Muscle layer of colon (tissue), 2 donors: ENCODE data around the gene HNRNPA1.
"Not testable (repeated sequence)": the region's sequence is repeated elsewhere in the genome, so short reads cannot be mapped to it uniquely, and the experiment has no call there.

Experiments used
- H3K27ac ChIP-seq: one replicate; pipeline ENCODE4 v1.7.0; 2013; ENCODE audit warnings: low read depth, mild to moderate bottlenecking, low read length, moderate library complexity
- H3K27me3 ChIP-seq, 2 donors: one replicate each; pipeline ENCODE4 v1.7.0; 2013; ENCODE audit warnings: low read length in 2 of 2, mild to moderate bottlenecking in 2 of 2; ENCODE audit not compliant: insufficient read depth in 2 of 2, control insufficient read depth in 1 of 2
- H3K36me3 ChIP-seq: one replicate; pipeline ENCODE4 v1.7.0; 2013; ENCODE audit warnings: mild to moderate bottlenecking, low read length; ENCODE audit not compliant: insufficient read depth
- H3K4me1 ChIP-seq: one replicate; pipeline ENCODE4 v1.7.0; 2013; ENCODE audit warnings: mild to moderate bottlenecking, low read length; ENCODE audit not compliant: insufficient read depth
- H3K4me3 ChIP-seq, 2 donors: one replicate each; pipeline ENCODE4 v1.7.0; 2013; ENCODE audit warnings: low read length in 2 of 2, low read depth in 1 of 2, mild to moderate bottlenecking in 1 of 2, moderate library complexity in 1 of 2
- H3K9ac ChIP-seq: one replicate; pipeline ENCODE4 v1.7.0; 2013; ENCODE audit warnings: low read length
- H3K9me3 ChIP-seq: one replicate; pipeline ENCODE4 v1.7.0; 2013; ENCODE audit warnings: mild to moderate bottlenecking, low read length
- donor health status: abdominal sarcoma.
- donor health status: Adenocarcinoma of cecum.

The HNRNPA1 gene

GRCh38 chr12:54277823-54278276 lies 2.7 kb upstream of the HNRNPA1 start:
- Histone ChIP-seq H3K9ac (peak overlapping the region; percentile 83), H3K4me3 (peak overlapping the region in 1 of 2 donors; percentile 99), H3K9me3 (no peaks in the 10 kb centered on the region), H3K27ac (peak overlapping the region; percentile 1), H3K36me3 (peaks cover 21% of the 10 kb centered on the region), H3K4me1 (peaks cover 35% of the 10 kb centered on the region), H3K27me3 (no peaks in the 10 kb centered on the region)

- no peaks in the 10 kb centered on the region for H3K9me3 ChIP-seq
- H3K27me3 ChIP-seq, result no peaks in the 10 kb centered on the region
- peaks cover 27% of the 10 kb centered on the region for H3K36me3 ChIP-seq
- H3K27ac ChIP-seq, result peak overlapping the region; percentile 87
- peak overlapping the region; percentile 83 for H3K9ac ChIP-seq
- H3K4me3 ChIP-seq, result peak overlapping the region; percentile 24 to 99
- H3K4me1 ChIP-seq, result peaks cover 49% of the 10 kb centered on the region
Observed at GRCh38 chr12:54279227-54279631, 1.3 kb upstream of the HNRNPA1 start.

GRCh38 chr12:54279632-54280467 lies 676 bp upstream of the HNRNPA1 start, which contains the start of gene CBX5:
TSS of gene CBX5 (minus strand) at chr12:54280122. CDS start at chr12:54257650, 22,472 bp downstream.
- Histone ChIP-seq H3K36me3 (peaks cover 32% of the 10 kb centered on the region), H3K4me1 (peaks cover 52% of the 10 kb centered on the region), H3K4me3 (peak within 1 kb of the TSS; percentile 61 to 99), H3K27me3 (no peaks in the 10 kb centered on the region), H3K9me3 (no peaks in the 10 kb centered on the region), H3K27ac (peak within 1 kb of the TSS; percentile 87), H3K9ac (peak within 1 kb of the TSS; percentile 99)

- H3K4me1 ChIP-seq, result peaks cover 64% of the 10 kb centered on the region
Observed at GRCh38 chr12:54281261-54281638, 724 bp downstream of the HNRNPA1 start.

GRCh38 chr12:54281694-54282093 lies 1.2 kb downstream of the HNRNPA1 start:
- Histone ChIP-seq H3K36me3 (peaks cover 50% of the 10 kb centered on the region), H3K27ac (peak overlapping the region; percentile 74), H3K4me1 (peaks cover 69% of the 10 kb centered on the region), H3K4me3 (peak overlapping the region; percentile 61 to 99), H3K9ac (peak overlapping the region; percentile 99)
- not testable (repeated sequence) for H3K9me3 ChIP-seq, H3K27me3 ChIP-seq

More at GRCh38 chr12:54281261-54281638, 724 bp downstream of the HNRNPA1 start:
- H3K36me3 ChIP-seq, result peaks cover 46% of the 10 kb centered on the region
- H3K27ac ChIP-seq, result peak overlapping the region; percentile 74
- not testable (repeated sequence) for H3K27me3 ChIP-seq, H3K9me3 ChIP-seq
- peak overlapping the region; percentile 61 to 99 for H3K4me3 ChIP-seq
- H3K9ac ChIP-seq, result peak overlapping the region; percentile 99

GRCh38 chr12:54282949-54283593 lies 2.5 kb downstream of the HNRNPA1 start:
- H3K4me3 ChIP-seq, result peak overlapping the region in 1 of 2 donors; percentile 31
- peaks cover 63% of the 10 kb centered on the region for H3K4me1 ChIP-seq
- no peaks in the 10 kb centered on the region for H3K27me3 ChIP-seq
- no peak overlapping the region for H3K27ac ChIP-seq
- H3K9me3 ChIP-seq, result no peaks in the 10 kb centered on the region
- no peak overlapping the region for H3K9ac ChIP-seq
- H3K36me3 ChIP-seq, result peaks cover 63% of the 10 kb centered on the region

GRCh38 chr12:54284070-54284780 lies 3.7 kb downstream of the HNRNPA1 start:
- Histone ChIP-seq H3K4me1 (peaks cover 52% of the 10 kb centered on the region), H3K36me3 (peaks cover 66% of the 10 kb centered on the region)
- not testable (repeated sequence) for H3K27ac ChIP-seq, H3K9me3 ChIP-seq, H3K27me3 ChIP-seq, H3K4me3 ChIP-seq, H3K9ac ChIP-seq

GRCh38 chr12:54285150-54286041 lies 4.9 kb downstream of the HNRNPA1 start:
- peaks cover 66% of the 10 kb centered on the region for H3K36me3 ChIP-seq
- peak overlapping the region; percentile 32 for H3K27ac ChIP-seq
- H3K4me3 ChIP-seq, result no peak overlapping the region
- peaks cover 51% of the 10 kb centered on the region for H3K4me1 ChIP-seq
- H3K9ac ChIP-seq, result no peak overlapping the region
- H3K27me3 ChIP-seq, result no peaks in the 10 kb centered on the region
- no peaks in the 10 kb centered on the region for H3K9me3 ChIP-seq

- Histone ChIP-seq H3K9ac (no peak overlapping the region), H3K4me1 (peaks cover 50% of the 10 kb centered on the region), H3K9me3 (no peaks in the 10 kb centered on the region), H3K4me3 (no peak overlapping the region), H3K27ac (no peak overlapping the region), H3K27me3 (no peaks in the 10 kb centered on the region), H3K36me3 (peaks cover 66% of the 10 kb centered on the region)
Observed at GRCh38 chr12:54286042-54287030, 5.8 kb downstream of the HNRNPA1 start.
